HG02623 (cell line): ENCODE results near the gene KRT75.

ENCODE experiments used
- ATAC-seq: cut with Tn5 transposase; IDR thresholded peaks from one replicate; pipeline ENCODE4 v1.9.1; 2021; ENCODE audit warnings: moderate library complexity; ENCODE audit not compliant: unreplicated experiment

Gene KRT75

DNA sequence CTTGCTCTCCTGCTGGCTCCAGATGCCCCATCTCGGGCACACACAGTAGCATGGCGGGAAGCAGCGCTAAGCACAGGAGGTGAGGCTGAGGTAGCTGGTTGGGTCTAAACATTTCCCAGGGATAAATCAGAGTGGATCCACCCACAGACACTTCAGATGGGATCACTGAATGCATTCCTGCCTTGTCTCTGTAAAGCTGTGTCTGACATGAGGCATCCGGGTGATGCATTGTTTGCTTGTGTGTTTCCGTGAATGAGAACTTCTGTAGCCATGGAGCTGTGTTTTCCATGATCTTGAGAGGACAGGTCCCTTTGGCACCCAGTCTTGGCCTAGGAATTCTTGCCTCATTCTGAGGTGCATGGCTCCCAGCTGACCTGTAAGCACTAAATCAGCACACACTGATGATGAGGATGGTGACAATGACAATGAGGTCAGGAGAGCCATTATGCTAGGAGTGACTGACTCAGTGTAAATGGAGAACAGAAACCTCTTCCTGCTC, 6.7 kb upstream of the KRT75 start:
- ATAC-seq, result no peak

DNA sequence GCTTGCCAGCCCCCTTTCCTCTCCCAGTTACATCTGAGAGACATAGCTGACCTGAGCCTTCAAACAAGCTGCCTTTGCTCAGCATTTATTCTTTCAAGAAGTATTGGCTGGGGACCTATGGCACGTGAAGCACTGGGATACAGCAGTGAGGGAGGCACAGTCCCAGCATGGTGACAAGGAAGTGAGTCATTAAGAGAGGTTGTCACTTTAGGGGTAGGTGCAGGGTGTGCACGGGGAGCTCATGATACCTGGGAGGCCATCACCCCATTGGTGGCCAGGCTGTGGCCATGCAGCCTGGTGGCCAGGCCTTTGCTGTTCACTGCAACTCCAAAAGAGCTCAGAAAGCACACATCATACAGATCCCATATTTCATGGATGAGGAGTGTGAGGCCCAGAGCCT, 5.7 kb upstream of the KRT75 start:
- no peak for ATAC-seq

DNA sequence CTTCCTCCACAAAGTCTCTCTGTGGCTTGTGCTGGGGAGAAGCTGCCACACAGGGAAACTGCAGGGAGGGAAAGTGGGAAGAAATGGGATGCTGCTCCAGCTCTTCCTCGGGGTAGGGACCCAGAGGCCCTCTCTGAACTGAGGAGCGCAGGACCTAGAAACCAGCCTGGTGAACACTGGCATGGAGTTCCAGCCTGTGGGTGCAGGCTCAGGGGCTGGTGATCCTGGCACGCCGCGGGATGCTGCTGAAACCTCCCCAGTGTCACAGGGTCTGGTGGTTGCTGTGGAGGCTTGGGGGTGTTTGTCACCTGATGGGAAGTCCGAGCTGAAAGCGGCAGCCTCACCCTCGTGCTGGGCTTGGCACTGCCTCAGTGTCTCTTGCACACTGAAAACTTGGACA, 5.2 kb upstream of the KRT75 start:
- ATAC-seq, result no peak

DNA sequence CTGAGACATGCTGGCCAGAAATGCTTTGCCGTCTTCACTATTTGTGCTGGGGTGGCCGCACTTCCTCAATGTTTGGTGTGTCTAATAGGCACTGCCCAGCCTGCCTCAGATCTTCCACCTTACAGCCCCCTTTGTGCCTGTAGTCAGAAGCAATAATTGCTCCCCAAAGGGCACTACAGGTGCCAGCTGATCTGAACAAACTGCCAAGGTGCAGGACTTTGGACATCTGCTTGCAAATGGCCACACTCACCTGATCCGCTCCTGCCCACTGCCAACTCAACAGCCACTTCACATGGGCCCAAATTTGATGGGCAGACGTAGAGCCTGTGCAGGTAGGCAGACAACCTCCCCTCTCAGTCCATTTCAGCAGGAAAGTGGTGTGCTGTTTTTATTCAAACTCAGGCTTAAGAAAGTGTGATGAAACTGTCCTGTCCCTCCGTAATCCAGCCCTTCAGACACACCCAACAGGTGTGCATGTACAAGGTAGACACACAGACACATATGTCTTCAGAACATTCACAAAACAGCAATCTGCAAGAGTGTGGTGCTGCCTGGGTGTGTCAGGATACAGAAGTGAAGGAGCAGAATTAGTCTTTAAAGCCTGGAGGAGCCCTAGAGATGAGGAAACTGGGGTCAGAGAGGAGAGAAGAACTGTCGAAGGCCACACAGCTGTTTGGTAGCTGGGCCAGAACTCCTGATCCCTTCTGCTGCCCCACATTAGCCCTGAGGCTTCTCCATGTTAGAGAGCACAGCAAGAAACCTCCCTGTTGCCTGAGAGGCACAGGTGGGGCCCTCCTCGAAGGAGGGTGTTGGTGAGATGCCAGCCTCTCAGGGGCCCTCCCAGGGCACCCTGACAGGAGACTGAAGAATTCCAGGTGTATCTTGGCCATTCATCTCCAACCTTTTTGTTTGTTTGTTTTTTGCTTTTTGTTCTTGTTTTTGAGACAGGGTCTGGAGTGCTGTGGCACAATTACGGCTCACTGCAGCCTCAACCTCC, 4.4 kb upstream of the KRT75 start:
- no peak for ATAC-seq

DNA sequence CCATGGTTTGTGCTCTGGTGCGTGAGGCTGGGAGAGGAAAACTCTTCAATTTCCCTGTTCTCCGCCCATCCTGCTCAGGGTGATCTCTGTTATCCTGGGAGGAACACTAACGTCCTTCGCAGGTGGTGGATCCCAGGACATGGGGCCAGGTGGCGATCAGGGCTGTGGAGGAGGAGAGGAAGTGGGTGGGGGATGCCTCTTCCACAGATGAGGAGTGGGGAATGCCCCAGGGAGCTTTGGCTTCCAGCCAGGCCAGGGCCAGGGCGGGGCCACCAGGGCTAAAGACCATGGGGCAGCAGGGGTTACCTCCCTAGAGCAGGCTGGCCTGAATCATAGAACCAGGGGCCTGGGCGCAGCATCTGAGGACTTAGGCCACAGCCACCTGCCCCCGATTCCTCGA, 3.3 kb upstream of the KRT75 start:
- no peak for ATAC-seq

DNA sequence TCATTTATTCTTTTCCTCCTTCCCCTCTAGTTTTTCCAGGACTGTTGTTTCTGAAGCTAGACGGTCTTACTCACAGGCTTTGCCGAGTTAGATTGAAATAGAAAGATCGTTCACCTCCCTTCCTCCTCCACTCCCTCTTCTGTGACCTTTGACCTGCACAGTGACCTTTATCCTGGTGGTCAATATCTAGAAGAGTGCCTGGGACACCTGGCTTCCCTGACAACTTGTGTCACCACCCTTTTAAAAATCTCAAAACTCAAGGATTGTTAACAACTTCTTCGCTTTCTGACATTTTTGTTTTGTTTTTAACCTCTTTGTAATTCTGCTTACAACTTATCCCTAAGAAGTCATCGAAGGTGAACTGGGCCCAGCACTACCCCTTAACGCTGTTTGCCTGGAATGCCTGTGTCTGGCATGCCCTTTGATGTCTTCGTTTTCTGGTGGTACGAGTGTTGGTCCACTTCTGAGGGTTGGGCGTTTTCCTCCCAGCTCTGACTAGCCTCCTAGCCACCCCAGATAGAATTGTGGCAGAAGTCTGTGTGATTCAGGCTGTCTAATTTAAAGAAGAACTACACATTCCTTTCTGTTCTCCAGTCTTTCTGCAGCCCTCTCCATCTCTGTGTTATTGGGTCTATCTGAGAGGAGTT, 2.8 kb upstream of the KRT75 start:
- no peak for ATAC-seq

DNA sequence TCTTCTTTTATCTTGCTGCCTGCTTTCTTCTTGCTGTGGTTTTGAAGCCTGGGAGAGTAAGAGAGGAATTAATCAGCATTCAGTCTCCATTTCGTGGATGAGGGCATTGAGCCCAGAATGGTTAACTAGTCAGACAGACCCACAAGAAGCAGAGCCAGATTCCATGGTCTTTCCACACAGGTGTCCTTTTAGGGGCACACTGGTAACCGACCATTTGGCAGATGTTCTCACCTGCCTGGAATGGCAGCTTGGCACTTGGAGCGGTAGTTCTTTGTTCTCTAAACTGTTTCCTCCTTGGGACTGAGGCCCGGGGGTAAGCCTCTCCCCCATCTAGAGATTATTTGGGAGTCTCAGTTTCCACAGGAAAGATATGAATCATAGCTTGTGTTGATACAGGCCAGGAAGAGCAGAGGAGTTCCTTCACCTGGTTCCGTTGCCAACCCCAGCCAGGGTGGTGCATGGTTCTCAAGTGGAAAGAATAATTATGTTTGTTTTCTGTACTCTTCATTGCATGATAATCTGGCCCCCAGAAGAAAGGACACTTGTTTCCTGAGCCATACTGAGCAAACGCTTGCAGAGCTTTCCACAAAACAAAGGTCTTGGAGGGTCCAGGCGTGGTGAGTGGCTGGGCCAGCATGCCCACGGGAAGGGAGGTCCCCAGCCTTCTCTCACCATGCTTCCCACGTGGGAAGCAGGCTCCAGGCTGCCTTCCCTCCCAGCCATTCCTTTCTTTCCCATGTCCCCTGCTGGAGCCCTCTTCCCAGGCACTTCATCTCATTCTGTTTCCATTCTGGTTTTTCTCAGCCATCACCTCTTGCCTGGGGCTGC, 2.0 kb upstream of the KRT75 start:
- no peak for ATAC-seq

DNA sequence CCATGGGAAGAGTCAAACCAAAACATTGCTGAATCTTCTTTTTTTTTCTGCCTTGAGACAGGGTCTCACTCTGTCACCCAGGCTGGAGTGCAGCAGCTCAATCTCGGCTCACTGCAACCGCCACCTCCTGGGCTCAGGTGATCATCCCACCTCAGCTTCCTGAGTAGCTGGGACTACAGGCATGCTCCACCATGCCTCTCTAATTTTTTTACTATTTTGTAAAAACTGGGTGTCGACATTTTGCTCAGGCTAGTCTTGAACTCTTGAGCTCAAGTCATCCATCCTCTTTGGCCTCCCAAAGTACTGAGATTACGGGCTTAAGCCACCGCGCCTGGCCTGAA, 1.5 kb upstream of the KRT75 start:
- no peak for ATAC-seq

DNA sequence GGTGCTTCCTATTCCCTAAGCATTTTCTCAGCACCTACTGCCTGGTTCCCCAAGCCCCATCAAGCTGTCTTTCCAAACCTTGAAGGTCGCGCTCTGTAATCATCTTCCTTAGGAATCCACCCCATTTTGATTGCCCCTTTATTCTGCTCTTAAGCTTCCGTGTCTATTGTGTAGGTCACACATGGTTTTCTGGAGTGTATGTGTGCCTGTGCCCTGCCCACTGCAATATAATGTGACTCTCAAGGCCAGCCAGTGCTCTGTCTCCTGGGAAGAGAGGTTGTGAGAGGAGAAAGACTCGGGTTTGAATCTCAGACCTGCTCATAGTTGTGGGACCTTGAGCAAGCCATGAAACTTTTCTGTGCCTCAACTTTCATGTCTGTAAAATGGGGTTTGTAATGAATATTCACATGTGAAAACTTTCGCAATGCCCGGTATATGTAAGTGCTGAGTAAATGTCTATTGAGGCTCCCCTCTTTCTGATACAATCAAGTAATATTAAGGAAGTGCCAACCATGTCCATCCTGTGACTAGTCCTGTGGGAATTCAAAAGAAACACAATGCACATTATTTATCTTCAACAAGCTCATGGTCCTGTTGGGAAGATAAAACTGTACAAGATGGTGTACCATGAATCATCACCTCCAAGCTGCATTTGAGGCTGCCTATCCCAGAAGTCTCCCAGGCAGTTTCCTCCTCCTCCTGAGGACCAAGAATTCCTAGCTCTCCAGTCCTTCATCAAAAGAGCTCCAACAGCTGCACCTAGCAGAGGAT, 774 bp upstream of the KRT75 start:
- ATAC-seq, result no peak

DNA sequence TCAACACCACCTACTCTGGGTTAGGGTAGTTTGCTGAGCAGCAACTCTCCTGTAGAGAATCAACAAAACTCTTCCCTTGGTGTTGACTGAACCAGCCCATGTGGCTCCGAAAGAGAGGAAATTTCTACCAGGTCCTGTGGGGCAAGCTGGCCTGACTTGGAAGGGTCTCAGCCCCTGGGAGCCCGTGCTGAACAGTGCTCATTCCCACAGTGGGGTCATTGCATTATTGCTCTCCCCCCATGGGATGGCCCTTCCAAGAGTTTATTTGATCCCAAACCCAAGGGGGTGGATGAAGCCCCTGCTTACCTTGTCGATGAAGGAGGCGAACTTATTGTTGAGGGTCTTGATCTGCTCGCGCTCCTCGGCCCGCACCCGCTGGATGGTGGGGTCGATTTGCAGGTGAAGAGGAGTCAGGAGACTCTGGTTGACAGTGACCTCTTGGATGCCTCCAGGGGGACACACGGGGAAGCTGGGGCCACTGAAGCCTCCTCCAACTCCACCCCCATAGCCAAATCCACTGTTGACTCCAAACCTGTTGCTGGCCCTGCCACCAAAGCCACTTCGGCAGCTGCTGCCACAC, 580 bp downstream of the KRT75 start:
- no peak for ATAC-seq

DNA sequence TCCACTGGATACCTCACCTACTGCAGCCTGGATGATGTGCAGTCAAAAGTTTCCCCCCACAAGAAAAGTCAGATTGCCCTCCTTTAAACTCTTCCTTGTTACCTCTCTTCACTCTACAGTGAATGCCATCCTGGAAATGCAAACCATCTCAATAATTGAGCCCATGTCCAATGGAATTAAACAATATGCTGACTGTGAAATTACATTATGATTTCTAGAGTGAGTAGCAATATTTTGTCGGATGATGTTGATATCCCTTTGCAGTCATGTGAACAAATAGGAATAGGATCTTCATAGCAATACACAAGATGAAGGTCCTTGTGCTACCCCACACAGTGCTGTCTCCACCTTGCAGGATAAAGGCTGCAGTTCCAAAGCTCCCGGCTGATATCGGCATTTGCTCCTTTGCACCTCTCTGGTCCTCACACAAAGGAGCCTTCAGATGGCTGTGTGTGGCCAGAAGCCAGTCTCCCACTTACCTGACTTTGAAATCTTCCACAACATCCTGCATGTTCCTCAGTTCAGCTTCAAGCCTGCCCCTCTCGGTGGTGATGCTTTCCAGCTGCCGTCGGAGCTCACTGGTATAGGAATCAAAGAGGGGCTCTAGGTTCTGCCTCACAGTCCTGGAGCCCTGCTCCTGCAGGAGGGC, 1.5 kb downstream of the KRT75 start:
- ATAC-seq, result no peak

DNA sequence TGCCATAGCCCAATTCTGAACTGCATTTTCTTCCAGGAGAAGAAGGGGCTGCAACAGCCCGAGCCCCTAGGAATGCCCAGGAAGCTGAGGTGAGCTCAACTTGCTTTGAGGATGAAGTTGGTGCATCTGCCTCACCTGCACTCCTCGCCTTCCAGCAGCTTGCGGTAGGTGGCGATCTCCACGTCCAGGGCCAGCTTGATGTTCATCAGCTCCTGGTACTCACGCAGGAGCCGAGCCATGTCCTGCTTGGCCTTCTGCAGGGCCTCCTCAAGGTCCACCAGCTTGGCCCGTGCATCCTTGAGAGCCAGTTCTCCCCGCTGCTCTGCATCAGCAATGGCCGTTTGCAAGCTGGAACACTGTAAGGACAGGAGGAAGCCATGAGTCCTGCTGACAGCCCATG, 6.0 kb downstream of the KRT75 start:
- no peak for ATAC-seq

DNA sequence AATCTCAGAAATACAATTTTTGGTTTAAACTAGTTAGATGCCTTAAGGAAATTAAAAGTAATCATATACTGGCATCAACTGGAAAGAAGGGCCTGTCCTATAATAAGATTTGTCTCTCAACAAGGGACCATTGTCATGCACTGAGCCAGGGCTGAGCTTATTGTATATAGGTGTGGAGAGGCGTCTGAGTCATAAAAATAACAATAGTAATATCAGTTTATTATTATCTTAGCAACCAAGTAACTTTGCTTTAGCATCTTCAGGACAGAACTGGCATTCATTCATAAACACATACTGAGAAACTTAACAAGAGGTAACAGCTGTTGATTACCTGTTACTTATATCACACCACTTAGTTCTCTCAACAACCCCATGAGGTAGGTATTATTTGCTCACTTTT, 7.1 kb downstream of the KRT75 start:
- ATAC-seq, result no peak

DNA sequence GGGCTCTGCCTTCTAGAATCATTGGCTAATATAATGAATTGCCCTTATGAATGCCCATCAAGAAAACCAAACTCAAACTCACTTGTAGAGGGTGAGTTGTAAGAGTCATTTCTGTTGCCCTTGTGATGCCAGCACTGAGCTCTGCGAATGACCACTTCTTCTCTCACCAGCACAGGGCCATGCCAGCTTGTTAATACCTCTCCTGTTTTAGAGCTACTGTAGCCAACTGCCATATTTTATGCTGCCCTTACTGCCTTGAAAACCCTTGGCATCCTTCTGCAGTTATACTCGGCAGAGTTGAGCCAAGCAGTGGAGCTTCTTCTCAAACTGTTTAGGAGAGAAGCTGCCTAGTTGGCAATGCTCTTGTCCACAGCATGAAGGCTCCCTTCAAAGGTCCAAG, 8.1 kb downstream of the KRT75 start:
- no peak for ATAC-seq

DNA sequence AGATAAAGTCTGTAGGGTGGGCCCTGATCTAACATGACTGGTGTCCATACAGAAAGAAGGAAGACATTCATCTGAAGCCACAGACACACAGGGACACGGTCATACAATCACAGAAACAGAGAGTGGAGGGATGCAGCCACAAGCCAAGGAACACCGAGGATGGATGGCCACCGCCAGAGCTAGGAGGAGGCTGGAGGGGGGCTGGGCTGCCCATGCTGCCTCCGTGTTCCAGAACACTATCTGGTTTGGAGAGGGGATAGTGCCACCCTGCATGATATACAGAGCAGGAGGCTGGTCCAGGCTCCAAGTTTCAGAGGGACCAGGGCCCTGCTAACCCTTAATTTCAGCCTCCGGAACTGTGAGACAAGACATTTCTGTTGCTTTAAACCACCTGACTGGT, 8.7 kb downstream of the KRT75 start:
- ATAC-seq, result no peak

DNA sequence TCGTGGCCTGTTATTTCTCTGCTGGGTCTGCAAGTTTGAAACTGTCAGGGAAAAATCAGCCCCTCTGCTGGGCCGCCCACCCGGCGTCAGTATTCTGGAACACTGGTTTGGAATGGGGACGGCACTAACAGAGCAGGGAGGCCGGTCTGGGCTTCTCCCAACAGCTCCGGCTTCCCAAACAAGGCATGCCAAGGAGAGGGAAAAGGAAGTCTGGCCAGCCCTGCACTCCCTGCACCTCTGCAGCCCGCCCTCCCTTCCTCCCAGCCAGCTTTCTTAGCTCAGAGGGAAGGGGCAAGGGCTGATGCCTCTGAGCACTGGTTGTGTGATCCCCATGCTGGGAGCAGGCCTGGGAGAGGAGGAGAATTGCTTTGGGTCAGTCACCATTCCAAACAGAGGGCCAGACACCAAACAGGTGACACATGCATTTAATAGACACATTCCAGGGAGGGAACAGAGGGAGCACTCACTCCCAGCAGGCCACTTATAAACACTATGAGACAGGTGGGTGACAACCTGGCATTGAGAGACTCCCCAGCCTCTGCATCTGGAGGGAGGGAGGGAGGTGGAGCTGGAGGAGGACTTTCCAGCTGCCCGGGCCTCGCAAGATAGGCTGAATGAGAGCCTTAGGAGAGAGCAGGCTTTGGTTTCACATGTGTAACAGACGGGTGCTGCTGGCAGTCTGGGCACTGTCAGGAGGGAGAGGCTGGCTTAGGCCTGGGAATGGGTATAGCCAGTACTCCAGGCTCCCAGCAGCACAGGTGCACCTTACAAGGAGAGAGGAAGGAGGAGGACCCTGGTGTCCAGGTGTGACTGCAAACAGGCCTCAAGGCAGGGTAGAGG, 10.3 kb downstream of the KRT75 start:
- ATAC-seq, result no peak

DNA sequence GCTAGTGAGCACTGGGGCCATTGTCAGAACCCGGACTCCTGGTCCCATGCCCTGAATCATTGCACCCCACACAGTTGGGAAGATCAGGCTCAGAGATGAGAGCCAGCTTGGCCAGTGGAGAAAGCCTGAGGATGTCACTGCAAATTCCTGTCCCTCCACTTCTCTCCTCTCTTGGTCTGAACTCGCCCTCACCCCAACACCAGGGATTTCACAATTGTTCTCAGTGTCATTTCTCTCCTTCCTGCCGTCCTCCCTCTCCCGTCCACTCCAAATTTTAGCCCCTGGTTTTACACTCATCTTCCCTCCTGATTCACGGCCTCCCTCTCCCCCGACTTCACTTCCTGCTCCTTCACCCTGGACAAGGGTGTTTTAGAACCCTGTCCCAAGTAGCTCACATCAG, 11.1 kb downstream of the KRT75 start:
- no peak for ATAC-seq

DNA sequence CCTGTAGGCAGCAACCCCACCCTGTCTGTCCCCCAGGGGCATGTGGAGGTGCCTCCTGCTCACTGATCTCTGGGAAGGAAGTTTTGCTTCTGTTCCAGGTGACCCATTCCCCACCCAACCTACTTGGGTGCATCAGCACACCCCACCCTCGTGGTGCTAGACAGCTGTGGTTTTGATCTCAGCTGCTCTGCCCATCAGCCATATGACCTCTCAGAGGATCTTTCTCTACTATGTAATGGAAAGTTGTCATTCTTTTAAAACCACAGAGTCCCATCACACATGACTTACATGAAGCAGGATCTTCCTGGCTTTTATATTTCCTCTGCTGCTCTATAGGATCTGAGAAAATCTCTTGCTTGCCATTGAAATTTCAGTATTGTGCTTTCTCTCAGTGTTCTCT, 14.5 kb downstream of the KRT75 start:
- ATAC-seq, result no peak

DNA sequence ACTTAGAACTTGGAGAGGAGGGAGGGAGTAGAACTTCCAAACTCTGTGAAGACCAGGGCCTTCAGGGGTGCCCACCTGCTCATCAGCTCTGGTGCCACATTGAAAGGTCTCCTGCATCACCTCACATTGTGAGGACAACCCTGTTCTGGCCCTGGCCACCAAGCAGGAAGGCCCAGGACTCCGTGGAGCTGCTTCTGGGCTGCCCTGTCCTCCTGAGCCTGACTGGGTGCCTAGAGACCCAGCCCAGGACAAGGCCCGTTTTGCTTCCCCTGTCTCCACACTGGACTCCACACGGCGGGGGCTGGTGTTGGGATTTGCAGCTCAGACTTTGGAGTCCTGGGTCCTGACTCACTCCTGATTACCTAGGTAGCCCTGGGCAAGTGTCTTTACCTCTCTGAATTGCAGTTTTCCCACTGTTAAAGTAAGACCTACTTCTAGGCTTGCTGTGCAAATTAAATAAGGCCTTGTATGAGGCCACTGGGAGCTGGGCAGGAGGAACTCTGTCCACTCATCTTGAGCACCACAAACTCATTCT, 15.5 kb downstream of the KRT75 start:
- no peak for ATAC-seq
